Retina (tissue), 1 donor: ENCODE results near the gene ELMOD1.
A peak's percentile ranks its signal among the peaks of the same experiment; 100 is the strongest.

ENCODE experiments used
- DNase-seq: peaks from one replicate; pipeline ENCODE4 v3.0.0-alpha.2; 2016

The ELMOD1 gene

GRCh38 chr11:107691000-107691750 lies 100.2 kb downstream of the ELMOD1 start:
- no peak for DNase-seq

DNA sequence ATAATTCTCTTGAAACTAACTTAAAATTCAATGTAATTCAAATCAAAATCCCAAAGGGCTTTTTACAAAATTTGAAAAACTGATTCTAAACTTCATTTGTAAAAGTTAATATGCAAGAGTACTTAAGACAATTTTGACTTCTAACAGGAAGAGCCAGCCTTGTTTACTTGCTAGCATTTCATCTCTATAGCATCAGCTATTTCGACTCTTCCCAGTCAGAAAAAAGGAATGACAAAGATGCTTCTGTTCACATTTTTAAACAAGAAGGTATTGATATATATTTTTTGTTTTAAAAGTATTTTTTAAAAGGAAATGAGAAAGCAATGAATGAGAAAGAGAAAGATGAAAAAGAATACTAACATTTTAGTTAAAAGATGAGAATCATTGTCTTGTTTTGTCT lies 104.5 kb downstream of the ELMOD1 start:
- DNase-seq = no peak

- DNase-seq = no peak
Measured at GRCh38 chr11:107696140-107696539, 105.2 kb downstream of the ELMOD1 start.

GRCh38 chr11:107697291-107697690 lies 106.3 kb downstream of the ELMOD1 start:
- no peak for DNase-seq

GRCh38 chr11:107699371-107700285 lies 108.7 kb downstream of the ELMOD1 start:
- DNase-seq = no peak

- no peak for DNase-seq
Measured at GRCh38 chr11:107702109-107702660, 111.2 kb downstream of the ELMOD1 start.

- no peak for DNase-seq
Measured at GRCh38 chr11:107702723-107703122, 111.8 kb downstream of the ELMOD1 start.

- no peak for DNase-seq
Measured at GRCh38 chr11:107704451-107704850, 113.5 kb downstream of the ELMOD1 start.

GRCh38 chr11:107705027-107705426 lies 114.1 kb downstream of the ELMOD1 start:
- DNase-seq = no peak

DNA sequence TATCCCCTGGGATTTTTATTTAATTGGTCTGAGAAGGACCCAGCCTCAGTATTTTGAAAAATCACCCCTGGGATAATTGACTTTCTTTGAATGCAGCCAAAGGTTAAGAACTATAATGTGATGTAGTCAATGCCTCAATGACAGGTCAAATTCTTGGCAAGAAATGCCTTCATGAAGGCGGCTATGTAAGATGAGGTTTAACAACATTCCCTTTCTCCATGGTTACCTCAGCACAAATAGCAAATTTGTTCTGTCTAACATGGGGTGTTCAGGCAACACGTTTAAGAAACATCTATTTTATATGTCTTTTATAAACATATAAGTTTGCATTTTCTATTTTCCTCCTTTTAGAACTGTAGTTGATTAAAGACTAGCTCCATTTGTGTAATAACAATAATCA lies 115.6 kb downstream of the ELMOD1 start:
- DNase-seq = no peak

DNA sequence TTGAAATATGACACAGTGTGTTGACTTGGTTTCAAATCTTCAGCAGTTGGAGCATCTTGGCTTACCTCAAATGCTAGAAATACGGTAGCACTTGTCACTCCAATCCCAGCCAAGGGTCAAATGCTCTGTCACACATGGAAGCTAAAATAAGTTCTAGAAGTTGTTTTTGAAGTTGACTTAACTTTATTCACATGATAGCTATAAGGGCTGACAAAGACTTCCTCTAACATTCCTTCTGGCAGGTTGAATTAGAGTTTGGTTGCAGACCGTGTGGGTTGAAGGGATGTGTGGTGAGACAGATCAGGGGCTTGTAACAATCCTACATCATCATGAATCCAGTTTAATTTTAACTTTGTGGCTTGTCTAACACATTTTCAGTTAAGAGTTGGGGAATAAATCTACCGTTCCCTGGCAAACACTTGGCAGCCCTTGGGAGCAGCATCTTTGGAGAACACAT lies 116.3 kb downstream of the ELMOD1 start:
- no peak for DNase-seq

DNA sequence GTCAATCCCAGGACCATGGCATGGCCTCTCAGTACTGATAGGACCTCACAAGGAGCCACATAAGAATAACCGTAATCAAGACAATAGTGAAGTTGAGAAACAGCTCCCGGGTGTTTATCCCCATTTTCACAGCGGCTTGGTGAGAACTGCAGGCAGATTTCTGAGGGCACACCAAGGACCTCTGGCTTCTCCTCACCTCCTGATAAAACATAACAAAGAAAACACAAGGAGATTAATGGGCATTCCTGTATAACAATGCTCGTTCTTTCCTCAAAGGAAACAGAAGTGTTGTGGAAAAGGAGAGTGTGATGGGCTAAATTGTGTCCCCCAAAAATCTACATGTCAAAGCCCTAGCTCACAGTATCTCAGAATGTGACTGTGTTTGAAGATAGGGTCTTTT lies 116.9 kb downstream of the ELMOD1 start:
- DNase-seq = no peak

DNA sequence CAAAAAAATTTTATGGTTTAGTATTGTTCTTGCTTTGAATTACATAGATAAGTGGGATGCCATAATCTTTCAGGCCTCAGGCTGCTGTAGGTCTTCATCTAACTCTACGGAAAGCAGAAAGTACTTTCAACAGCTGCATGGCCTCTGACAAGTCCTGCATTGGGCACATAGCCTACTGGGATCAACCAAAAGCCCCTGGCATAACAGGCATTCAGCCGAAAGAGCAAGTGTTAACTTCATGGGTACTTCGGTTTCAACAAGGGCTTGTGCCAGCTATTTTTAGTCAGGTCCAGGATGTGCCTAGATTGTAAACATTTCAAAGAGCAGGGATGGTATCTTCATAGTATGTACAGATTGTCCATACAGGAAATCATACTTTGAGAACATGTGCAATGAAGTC lies 117.8 kb downstream of the ELMOD1 start:
- DNase-seq = no peak

- no peak for DNase-seq
Measured at GRCh38 chr11:107710301-107710700, 119.4 kb downstream of the ELMOD1 start.

DNA sequence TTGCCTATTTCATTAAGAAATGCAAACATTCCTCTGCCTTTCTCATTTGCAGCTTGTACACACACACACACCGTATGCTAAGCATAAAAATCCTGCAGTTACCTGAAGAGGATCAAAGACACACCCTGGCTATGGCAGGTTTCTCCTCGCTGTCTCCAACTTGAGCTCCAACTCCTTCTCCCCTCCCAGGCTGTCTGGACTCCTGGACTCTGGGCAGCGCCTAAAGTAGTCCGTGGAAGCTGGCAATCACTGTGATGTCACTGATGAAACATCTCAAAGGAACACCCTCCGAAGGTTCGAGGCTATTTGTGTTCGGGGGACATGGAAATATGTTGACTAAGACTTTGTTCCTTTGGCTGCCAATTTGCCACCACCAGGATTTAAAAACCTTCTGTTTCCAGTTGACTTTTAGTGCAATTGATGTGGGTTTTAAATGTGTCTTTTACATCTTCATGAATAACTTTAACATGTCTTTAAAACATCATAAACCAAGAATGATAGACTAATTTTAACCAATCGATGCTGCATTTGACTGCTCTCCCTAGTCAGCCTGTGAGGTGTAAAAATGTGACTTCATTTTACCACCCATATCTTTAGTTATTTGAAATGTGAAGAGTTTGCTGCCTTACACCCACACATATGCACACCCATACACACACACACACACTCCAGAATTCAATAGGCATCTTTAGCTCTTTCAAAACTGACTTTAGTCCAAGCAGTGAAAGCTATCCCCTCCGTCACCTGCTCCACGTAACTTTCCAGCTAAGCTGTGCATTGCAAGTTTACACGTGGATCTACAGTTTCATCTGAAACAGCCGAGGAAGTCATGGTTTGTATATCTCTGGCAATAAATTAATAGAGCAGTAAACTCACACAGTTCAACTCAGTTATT lies 121.2 kb downstream of the ELMOD1 start, which contains the start of gene SLN:
Gene SLN (minus strand): TSS at position 196 of the 895 bp plus-strand sequence.
- peak; percentile 52 for DNase-seq

- peak; percentile 70 for DNase-seq
Measured at GRCh38 chr11:107713009-107713408, 122.1 kb downstream of the ELMOD1 start.
